ENCODE results near the gene POU2F2. TPM values are rescaled to one million over a fixed set of nuclear protein-coding genes. Genes with fewer than 3 reads are reported as not detected.

Gene POU2F2
- total RNA-seq, 1 donor from 2014 or later = 0.65 TPM

DNA sequence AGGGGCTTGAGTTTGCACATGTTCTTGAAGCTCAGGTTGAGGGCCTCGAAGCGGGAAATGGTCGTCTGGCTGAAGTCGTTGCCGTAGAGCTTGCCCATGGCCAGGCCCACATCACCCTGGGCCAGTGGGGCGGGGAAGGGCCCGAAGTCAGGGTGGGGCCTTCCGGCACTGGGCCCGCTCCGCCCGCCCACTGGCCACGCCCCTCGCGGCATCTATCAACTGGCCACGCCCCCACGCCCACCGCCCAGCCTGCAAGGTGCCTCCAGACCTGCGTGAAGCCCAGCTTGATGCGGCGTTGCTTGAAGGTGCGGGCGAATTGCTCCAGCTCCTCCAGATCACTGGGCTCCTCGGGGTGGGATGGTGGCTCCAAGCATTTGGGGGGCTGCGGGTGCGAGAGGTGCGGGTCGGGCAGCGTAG lies 36.4 kb downstream of the POU2F2 start:
- DNase-seq (ENCODE audit: low spot score in 2 of 2, unreplicated experiment in 2 of 2) = no peak
- H3K27me3 Mint-ChIP-seq (ENCODE audit: low read depth) = peaks cover 36% of the 10 kb centered on the region
- TF ChIP-seq, protein P1, sequence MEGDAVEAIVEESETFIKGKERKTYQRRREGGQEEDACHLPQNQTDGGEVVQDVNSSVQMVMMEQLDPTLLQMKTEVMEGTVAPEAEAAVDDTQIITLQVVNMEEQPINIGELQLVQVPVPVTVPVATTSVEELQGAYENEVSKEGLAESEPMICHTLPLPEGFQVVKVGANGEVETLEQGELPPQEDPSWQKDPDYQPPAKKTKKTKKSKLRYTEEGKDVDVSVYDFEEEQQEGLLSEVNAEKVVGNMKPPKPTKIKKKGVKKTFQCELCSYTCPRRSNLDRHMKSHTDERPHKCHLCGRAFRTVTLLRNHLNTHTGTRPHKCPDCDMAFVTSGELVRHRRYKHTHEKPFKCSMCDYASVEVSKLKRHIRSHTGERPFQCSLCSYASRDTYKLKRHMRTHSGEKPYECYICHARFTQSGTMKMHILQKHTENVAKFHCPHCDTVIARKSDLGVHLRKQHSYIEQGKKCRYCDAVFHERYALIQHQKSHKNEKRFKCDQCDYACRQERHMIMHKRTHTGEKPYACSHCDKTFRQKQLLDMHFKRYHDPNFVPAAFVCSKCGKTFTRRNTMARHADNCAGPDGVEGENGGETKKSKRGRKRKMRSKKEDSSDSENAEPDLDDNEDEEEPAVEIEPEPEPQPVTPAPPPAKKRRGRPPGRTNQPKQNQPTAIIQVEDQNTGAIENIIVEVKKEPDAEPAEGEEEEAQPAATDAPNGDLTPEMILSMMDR (IDR thresholded peaks at IDR 0.05; ENCODE audit: unreplicated experiment) = no peak
- no peak overlapping the region for H3K4me3 Mint-ChIP-seq
- no peak overlapping the region for H3K27ac Mint-ChIP-seq
- H3K36me3 Mint-ChIP-seq = no peaks in the 10 kb centered on the region
- no peaks in the 10 kb centered on the region for H3K4me1 Mint-ChIP-seq
- H3K9me3 Mint-ChIP-seq = no peaks in the 10 kb centered on the region

DNA sequence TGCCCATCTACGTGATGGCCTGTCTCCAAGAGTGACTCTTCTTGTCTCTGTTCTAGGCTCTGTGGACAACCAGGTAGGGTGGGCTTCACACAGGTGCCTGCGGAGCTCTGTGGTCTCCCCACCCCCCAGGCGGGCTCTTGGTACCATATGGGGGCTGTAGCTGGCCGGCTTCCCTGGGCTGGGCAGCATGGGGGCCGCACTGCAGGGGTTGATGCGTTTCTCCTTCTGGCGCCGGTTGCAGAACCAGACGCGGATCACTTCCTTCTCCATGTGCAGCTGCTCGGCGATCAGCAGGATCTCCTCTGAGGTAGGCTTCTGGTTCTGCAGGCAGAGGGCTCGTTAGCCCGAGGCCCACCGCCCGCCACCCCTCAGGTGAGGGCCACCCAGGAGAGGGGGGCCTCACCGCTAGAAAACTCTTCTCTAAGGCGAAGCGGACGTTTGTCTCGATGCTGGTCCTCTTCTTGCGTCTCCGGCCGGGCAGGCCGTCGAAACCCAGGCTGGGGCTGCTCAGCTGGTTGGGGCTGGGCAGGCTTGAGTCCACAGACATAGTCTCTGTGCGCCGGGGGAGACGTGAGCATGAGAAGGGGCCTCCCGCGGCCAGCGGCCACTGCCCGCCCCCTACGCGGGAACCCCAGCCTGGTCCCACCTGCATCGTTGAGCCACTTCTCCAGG lies 37.0 kb downstream of the POU2F2 start:
- no peak overlapping the region for H3K4me3 Mint-ChIP-seq
- DNase-seq (ENCODE audit: low spot score in 2 of 2, unreplicated experiment in 2 of 2) = no peak
- H3K9me3 Mint-ChIP-seq = no peaks in the 10 kb centered on the region
- peaks cover 39% of the 10 kb centered on the region for H3K27me3 Mint-ChIP-seq (ENCODE audit: low read depth)
- no peaks in the 10 kb centered on the region for H3K36me3 Mint-ChIP-seq
- H3K4me1 Mint-ChIP-seq = no peaks in the 10 kb centered on the region
- TF ChIP-seq, protein P1 (IDR thresholded peaks at IDR 0.05; ENCODE audit: unreplicated experiment) = no peak
- no peak overlapping the region for H3K27ac Mint-ChIP-seq

DNA sequence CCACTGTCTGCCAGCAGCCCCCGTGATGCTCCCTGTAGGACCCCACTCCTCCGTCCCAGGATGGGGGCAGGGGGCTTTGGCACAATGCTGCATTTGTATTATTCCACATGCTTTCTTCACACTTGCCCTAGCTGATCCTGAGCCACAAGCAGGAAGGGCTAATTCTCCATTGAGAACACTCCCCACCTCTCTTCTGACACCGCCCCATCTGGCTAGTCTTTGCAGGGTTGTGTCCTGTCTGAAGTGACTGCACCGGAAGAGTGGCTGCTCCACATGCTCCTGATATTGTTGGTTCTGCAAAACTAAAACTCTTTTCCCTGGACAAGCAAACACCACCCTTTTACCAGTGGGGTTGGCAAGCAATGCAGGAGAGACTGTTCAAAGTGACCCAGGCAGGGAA lies 38.3 kb downstream of the POU2F2 start:
- no peaks in the 10 kb centered on the region for H3K36me3 Mint-ChIP-seq
- no peaks in the 10 kb centered on the region for H3K9me3 Mint-ChIP-seq
- no peak overlapping the region for H3K4me3 Mint-ChIP-seq
- no peaks in the 10 kb centered on the region for H3K4me1 Mint-ChIP-seq
- TF ChIP-seq, protein P1 (IDR thresholded peaks at IDR 0.05; ENCODE audit: unreplicated experiment) = no peak
- no peak for DNase-seq (ENCODE audit: low spot score in 2 of 2, unreplicated experiment in 2 of 2)
- peaks cover 39% of the 10 kb centered on the region for H3K27me3 Mint-ChIP-seq (ENCODE audit: low read depth)
- no peak overlapping the region for H3K27ac Mint-ChIP-seq

- H3K27ac Mint-ChIP-seq = no peak overlapping the region
- TF ChIP-seq, protein P1 (IDR thresholded peaks at IDR 0.05; ENCODE audit: unreplicated experiment) = no peak
- no peaks in the 10 kb centered on the region for H3K9me3 Mint-ChIP-seq
- no peak for DNase-seq (ENCODE audit: low spot score in 2 of 2, unreplicated experiment in 2 of 2)
- no peaks in the 10 kb centered on the region for H3K36me3 Mint-ChIP-seq
- H3K4me1 Mint-ChIP-seq = peaks cover under 1% of the 10 kb centered on the region
- H3K4me3 Mint-ChIP-seq = no peak overlapping the region
- peaks cover 39% of the 10 kb centered on the region for H3K27me3 Mint-ChIP-seq (ENCODE audit: low read depth)
Observed at GRCh38 chr19:42093505-42093904, 38.7 kb downstream of the POU2F2 start.

- Mint-ChIP-seq H3K9me3 (no peaks in the 10 kb centered on the region), H3K4me3 (no peak overlapping the region), H3K4me1 (peaks cover 2% of the 10 kb centered on the region), H3K36me3 (no peaks in the 10 kb centered on the region), H3K27ac (no peak overlapping the region), H3K27me3 (ENCODE audit: low read depth) (peaks cover 33% of the 10 kb centered on the region)
- DNase-seq (ENCODE audit: low spot score in 2 of 2, unreplicated experiment in 2 of 2) = no peak
- TF ChIP-seq, protein P1 (IDR thresholded peaks at IDR 0.05; ENCODE audit: unreplicated experiment) = no peak
Observed at GRCh38 chr19:42092350-42092749, 39.9 kb downstream of the POU2F2 start.

Data from mesothelial cell of epicardium (in vitro differentiated cells).